Measurements from ENCODE around the gene ZNF688.

ZNF688 gene

GRCh38 chr16:30553393-30553899, 18.1 kb downstream of the ZNF688 start:
- Histone ChIP-seq H3K4me3 (ENCODE audit: low read depth, low read length) (no peak overlapping the region), H3K36me3 (replicated peaks) (peaks cover 7% of the 10 kb centered on the region), H3K27ac (no peak overlapping the region), H3K27me3 (replicated peaks) (no peaks in the 10 kb centered on the region)
- in situ Hi-C loops (cut with HindIII; ENCODE audit: low pct_ligation_motif_present, low sequenced_read_pairs), result no loop called here
- TF ChIP-seq CTCF (IDR thresholded peaks at IDR 0.05; ENCODE audit: low read depth, low read length, missing control alignments), result no peak
- DNase-seq, result no peak

GRCh38 chr16:30552956-30553355, 18.6 kb downstream of the ZNF688 start:
- in situ Hi-C loops (cut with HindIII; ENCODE audit: low pct_ligation_motif_present, low sequenced_read_pairs), result no loop called here
- no peak overlapping the region for H3K27ac ChIP-seq

DNA sequence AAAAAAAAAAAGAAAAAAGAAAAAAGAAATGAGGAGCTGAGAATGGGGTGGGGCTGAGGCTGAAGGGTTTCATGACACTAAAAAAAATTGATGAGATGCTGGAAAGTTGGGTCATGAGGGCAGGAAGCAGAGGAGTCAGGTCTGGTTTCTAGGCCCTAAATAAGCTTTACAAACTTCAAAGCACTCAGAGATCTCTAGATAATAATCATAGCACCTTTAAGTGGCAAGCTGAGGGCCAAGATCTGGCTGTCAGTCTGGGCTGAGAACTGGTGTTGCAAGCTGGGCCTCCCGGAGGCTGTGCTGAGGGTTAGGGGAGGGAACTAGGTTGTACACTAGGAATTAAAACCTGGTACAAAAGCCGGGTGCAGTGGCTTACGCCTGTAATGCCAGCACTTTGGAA, 19.7 kb downstream of the ZNF688 start:
- no peak overlapping the region for H3K4me3 ChIP-seq (ENCODE audit: low read depth, low read length)
- H3K36me3 ChIP-seq (replicated peaks), result peaks cover 7% of the 10 kb centered on the region
- DNase-seq, result no peak
- in situ Hi-C loops (cut with HindIII; ENCODE audit: low pct_ligation_motif_present, low sequenced_read_pairs), result no loop called here
- H3K27me3 ChIP-seq (replicated peaks), result no peaks in the 10 kb centered on the region
- no peak for TF ChIP-seq CTCF (IDR thresholded peaks at IDR 0.05; ENCODE audit: low read depth, low read length, missing control alignments)
- no peak overlapping the region for H3K27ac ChIP-seq

More at GRCh38 chr16:30552956-30553355, 18.6 kb downstream of the ZNF688 start:
- no peak for TF ChIP-seq CTCF (IDR thresholded peaks at IDR 0.05; ENCODE audit: low read depth, low read length, missing control alignments)
- no peak for DNase-seq
- H3K36me3 ChIP-seq (replicated peaks), result peaks cover 7% of the 10 kb centered on the region
- H3K27me3 ChIP-seq (replicated peaks), result no peaks in the 10 kb centered on the region
- no peak overlapping the region for H3K4me3 ChIP-seq (ENCODE audit: low read depth, low read length)

DNA sequence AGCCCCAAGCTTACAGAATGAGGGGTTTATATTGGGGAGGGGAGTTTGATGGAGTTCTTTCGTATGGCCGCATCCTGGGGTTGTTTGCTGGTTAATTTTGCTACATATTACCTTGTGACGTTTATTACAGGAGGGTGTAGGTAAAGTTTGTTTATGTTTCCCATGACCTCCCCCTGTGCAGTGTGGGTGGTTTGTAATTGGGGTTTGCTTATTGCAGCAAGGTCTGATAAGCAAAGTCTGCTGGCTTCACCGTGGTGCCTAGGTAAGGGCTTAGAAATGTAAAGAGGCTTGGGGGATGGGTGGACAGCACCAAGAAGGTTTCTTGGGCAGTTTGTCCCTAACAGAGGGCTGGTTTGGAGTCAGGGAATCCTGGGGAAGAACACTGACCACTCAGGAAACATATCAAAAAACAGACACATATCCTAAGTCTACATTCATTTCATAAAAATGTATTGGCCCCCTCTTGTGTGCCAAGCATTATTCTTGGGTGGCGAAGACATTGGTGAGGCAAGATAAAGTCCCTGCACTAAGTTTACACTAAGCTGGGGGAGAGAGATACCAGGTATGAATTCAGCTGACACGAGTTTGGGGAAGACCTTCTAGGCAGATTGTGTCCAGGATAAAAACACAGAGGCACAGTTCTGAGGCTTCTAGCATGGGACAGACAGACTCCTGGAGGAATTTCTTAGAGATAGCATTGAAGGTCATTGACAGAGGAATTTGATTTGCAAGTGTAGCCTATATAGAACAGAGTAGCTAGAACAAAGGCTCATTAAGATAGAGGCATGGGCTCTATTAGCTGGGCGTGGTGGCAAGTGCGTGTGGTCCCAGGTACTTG, 22.9 kb downstream of the ZNF688 start:
- Histone ChIP-seq H3K27me3 (replicated peaks) (no peaks in the 10 kb centered on the region), H3K36me3 (replicated peaks) (no peaks in the 10 kb centered on the region), H3K27ac (no peak overlapping the region), H3K4me3 (ENCODE audit: low read depth, low read length) (no peak overlapping the region)
- TF ChIP-seq CTCF (IDR thresholded peaks at IDR 0.05; ENCODE audit: low read depth, low read length, missing control alignments), result no peak
- in situ Hi-C loops (cut with HindIII; ENCODE audit: low pct_ligation_motif_present, low sequenced_read_pairs), result no loop called here
- DNase-seq, result no peak

DNA sequence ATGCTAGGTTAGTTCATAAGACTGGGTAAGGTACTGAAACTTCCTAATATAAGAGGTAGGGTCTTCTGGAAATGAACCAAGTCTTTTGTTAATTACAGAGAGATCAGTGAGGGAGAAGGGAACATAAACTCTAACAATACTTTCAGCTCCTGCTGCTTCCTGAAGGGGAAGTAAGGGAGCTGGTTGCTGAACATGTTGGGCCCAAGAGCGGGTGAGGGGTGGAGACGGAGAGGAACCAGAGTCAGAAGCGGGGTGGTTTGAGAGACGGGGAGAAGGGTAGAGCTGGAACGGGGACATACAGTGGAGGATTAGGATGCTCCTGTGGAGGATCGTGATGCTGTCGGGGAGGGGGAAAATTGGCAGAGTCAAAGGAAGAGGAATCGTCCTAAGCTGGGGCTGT, 25.4 kb downstream of the ZNF688 start:
- TF ChIP-seq CTCF (IDR thresholded peaks at IDR 0.05; ENCODE audit: low read depth, low read length, missing control alignments), result no peak
- H3K36me3 ChIP-seq (replicated peaks), result no peaks in the 10 kb centered on the region
- H3K4me3 ChIP-seq (ENCODE audit: low read depth, low read length), result no peak overlapping the region
- DNase-seq, result no peak
- in situ Hi-C loops (cut with HindIII; ENCODE audit: low pct_ligation_motif_present, low sequenced_read_pairs), result no loop called here
- H3K27me3 ChIP-seq (replicated peaks), result no peaks in the 10 kb centered on the region
- H3K27ac ChIP-seq, result no peak overlapping the region

All from brain microvascular endothelial cell (primary cell).